Hepatocyte (in vitro differentiated cells): Measurements from ENCODE around the gene RIMBP2.

Experiments used
- EZH2 ChIP-seq: fragments of 200-600 bp; sonication (generic); IDR thresholded peaks from 2 replicates; pipeline ENCODE4 v1.6.1; 2016; ENCODE audit warnings: antibody characterized with exemption, mild to moderate bottlenecking, borderline replicate concordance
- EZH2phosphoT487 ChIP-seq: fragments of 200-600 bp; sonication (generic); IDR thresholded peaks from one replicate; pipeline ENCODE4 v1.6.1; 2018; ENCODE audit warnings: antibody characterized with exemption, mild to moderate bottlenecking, low read depth, moderate library complexity; ENCODE audit not compliant: unreplicated experiment, severe bottlenecking
- TF ChIP-seq, protein P1 (sequence below): fragments of 200-600 bp; sonication (generic); IDR thresholded peaks from 2 replicates; pipeline ENCODE4 v1.5.1; 2016; ENCODE audit warnings: antibody characterized with exemption, mild to moderate bottlenecking; ENCODE audit not compliant: poor library complexity

DNA sequence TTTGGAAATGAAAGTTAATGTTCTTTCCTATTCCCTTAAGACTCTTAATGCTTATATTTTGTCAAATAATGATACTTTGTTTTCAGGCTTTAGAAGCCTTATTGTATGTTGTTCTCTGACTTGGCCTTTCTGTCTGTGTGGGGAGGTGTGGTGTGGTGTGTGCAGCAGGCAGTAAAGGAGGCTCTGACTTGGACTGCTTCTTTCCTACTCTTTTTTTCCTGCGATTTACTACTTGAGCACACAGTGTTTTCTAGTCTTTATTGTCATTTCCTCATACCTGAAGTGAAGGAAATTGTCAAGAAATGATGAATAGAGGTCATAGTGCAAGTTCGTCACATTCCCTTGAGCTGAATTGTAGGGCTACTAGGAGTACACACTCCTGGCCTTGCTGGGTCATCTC, 351.5 kb downstream of the RIMBP2 start:
- TF ChIP-seq, protein P1, sequence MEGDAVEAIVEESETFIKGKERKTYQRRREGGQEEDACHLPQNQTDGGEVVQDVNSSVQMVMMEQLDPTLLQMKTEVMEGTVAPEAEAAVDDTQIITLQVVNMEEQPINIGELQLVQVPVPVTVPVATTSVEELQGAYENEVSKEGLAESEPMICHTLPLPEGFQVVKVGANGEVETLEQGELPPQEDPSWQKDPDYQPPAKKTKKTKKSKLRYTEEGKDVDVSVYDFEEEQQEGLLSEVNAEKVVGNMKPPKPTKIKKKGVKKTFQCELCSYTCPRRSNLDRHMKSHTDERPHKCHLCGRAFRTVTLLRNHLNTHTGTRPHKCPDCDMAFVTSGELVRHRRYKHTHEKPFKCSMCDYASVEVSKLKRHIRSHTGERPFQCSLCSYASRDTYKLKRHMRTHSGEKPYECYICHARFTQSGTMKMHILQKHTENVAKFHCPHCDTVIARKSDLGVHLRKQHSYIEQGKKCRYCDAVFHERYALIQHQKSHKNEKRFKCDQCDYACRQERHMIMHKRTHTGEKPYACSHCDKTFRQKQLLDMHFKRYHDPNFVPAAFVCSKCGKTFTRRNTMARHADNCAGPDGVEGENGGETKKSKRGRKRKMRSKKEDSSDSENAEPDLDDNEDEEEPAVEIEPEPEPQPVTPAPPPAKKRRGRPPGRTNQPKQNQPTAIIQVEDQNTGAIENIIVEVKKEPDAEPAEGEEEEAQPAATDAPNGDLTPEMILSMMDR: no peak
- no peak for TF ChIP-seq EZH2
- no peak for TF ChIP-seq EZH2phosphoT487
